ENCODE measurements around the gene MAP2K5.
"Not testable (repeated sequence)": the region's sequence is repeated elsewhere in the genome, so short reads cannot be mapped to it uniquely, and the experiment has no call there.

MAP2K5 gene

DNA sequence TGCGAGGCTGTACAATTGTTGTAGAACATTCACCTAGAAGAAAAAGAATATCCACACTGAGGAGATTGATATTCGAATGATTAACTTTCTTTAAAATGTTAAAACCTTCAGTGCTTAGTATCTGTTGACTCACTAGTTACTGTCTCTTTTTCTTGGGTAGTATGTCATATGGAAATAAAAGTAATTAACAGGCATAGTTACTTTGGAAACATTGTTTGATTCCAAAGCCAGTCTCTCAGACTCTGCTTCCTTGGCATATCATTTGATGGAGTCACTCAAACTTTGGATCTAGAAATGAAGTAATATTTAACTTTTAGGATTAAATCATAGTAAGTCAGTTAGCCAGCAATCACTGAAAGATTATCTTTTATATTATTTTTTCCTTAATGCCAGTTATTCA, 63.4 kb downstream of the MAP2K5 start:
- no peak for DNase-seq

DNA sequence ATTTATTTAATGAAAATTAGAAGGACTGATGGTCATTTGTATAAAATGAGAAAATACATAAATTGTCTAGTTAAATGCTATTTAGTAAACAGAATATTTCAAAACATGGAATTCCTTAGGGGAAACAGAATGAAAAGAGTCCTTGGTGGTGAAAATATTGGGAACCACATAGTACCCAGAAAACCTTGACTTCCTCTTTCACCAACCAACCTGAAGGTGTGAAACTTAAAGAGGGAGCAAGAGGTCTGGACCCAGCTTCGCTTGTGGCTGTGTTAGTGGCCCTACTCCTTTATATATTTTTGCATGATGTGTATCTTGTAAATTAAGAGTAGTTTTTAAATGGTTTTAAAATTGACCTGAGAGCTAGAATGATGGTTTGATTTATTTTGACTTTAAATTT, 64.2 kb downstream of the MAP2K5 start:
- DNase-seq: no peak

DNA sequence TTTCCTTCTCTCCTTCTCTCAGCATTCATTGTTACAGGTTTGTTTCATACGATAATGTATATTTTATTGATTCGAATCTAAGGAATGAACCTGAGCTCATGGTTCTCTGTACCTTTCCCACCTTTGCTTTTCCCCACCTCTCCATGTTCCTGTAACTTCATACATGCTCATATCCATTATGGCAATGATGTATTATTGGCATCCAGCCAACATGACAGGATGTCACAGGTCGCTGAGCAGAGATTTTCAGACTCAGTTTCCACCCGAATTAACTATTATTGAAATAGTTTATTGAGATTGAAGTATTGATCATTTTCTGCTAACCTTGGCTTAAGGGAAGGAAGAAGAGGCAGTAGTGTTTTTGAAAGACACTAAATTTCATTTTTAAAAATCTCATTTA, 64.8 kb downstream of the MAP2K5 start:
- DNase-seq: no peak

DNA sequence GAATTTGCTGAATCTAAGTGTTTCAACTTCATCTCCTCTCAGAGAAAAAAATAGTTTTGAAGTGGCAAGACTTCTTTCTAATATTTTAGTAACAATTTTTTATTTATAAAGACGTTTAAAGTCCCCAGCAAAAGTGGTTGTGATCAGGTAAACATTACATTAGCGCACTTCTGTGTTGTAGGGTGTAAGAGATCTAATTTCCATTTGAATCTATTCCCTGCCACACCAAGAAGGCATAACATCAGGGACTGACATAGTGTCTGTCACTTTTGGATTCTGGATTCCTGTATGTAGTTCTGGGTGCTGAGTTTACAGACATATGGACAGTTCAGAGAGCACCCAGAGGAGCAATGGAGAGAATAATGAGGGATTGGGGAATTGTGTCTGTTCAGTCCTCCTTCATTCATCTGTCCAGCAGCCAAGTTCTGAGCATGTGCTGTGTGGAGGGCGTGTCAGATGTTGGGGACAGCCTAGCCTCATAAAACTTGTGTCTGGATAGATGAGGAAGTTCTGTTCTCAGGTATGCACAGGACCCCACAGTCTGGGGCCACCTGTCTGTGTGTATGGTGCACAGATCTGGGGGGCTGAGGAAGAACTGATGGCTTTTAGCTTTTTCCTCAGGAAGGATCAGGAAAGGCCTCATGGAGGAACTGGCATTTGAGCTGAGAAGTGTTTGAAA, 65.6 kb downstream of the MAP2K5 start:
- DNase-seq: no peak

DNA sequence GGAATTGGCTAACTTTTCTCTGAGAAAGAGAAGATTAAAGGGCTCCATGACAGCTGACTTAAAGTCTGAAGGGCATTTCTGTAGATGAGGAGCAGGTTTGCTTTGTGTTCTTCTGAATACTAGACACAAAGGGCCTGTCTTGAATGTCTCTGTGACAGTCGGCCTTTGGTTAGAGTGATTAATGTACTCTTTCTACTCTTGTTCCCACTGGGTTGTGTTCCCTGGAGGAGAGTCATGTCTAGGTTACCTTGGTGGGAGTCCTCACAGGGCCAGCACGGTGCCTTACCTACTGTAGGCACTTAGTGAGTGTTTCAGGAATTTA, 66.1 kb downstream of the MAP2K5 start:
- DNase-seq: no peak

DNA sequence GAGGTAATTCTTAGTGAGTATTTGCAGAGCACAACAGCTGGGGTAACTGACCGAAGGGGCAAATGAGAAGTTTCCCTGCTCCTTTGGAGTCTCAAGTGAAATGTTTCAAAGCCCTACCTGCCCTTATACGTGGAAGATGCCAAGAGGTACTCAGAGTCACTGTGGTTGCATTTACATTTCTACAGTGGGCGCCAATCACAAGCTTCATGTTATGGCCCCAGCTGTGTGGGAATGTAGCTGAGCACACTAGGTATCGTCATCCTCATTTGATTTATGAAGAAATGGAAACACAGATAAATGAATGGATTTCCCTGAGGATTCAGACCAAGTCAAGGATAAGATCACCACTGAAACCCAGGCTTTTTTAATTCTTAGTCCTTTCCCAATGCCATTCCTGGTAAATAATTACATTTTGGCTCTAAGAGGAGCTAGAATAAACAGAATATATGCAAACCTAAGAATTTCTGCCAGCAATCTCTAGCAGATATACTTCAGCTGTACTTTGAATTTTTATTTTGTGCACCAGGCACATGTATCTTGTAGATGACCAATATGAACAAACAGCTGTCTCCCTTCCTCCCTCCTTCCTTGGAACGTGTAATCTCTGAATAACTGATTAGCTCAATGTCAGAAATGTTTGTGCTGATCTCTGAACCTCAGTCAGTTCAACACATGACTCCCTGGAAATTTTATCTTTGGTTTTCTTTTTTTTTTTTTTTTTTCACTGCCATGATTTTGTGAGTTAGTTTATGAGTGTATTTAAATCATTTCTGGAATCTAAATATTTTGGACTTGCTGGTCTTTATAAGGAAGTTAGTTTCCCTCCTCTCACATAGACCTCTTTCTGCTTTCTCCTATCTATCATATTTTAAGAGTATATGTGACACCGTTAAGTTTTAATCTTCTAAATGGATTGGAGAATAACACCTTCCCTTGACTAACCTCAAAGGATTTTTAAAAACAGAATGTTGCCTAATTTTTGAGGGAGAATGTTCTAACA, 69.2 kb downstream of the MAP2K5 start:
- no peak for DNase-seq

DNA sequence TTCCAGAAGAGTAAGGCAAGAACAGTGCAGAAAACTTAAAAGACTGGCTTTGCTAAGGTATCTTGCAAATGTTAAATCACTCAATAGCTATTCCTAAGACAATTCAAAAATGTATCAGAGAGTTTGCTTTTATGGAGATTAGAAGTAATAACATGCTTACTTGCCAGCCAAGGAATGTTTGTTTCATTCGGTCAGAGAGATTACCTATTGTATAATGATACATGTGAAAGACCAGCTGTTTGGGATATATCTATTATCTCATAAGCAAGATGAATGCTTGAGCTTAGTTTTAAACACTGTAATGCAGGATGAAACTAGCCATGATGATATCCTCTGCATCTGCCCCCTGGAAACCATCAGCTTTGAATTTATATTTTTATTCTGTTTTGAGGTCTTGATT, 70.7 kb downstream of the MAP2K5 start:
- no peak for DNase-seq

DNA sequence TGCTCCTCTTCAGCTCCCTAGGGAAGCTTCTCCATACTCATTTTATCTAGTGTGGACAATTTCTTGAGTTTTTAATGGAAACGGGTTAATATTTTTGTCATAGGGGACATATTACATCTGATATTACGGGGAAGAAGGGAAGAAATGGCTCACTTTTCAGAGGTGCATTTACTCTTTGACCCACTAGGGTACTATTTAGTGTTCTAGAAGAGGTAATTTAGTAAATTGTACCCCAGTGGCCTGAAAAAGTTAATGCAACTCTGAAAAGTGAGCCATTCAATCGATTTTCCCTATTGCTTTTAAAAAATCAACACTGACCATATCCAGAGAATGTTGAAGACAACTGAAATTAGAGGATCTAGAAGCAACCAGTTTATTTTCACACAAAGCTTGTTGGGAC, 71.2 kb downstream of the MAP2K5 start:
- no peak for DNase-seq

DNA sequence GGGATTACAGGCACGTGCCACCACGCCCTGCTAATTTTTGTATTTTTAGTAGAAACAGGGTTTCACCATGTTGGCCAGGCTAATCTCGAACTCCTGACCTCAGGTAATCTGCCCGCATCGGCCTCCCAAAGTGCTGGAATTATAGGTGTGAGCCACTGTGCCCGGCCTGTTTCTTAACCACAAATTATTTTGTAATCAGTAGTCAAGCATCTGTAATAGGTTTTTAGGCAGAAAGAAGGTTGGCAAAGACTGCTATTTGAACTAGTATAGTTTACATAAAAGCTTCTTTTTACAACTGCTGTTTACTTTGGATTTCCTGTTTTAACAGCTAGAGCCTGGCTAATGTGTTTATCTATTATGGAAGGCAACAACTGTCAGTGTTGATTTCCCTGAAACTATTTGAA, 72.6 kb downstream of the MAP2K5 start:
- not testable (repeated sequence) for DNase-seq

DNA sequence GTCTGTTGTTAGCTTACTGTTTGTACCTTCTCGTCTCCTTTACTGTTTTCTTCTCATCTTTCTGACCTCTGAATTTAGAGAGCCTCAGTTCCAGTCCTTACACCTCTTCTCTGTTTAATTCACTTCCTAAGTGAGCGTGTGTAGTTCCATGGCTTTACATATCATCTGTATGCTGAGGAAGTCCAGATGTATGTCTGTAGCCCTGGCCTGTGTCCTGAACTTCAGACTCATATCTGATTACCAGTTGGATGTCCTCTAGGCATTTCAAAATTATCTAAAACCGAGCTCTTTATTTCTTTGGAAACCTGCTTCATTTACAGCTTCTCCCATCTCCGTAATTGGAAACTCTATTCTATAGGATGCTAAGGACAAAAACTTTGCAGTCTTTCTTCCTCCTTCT, 75.8 kb downstream of the MAP2K5 start:
- no peak for DNase-seq

DNA sequence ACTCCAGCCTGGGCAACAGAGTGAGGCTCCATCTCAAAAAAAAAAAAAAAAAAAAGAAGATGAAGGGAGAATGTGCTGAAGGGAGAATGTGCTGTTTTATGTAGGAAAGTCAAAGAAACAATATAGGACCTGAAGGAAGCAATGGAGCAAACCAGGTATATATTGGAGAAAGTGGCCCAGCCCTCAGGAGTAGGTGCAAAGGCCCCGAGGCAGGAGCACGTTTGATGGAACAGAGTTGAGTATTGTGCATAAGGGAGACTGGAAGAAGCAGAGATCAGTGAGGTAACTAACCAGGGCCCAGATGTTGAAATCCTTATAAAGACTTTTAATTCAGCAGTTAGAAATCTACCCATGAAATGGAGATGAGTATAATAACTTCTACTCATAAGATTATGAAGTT, 79.6 kb downstream of the MAP2K5 start:
- DNase-seq: no peak

DNA sequence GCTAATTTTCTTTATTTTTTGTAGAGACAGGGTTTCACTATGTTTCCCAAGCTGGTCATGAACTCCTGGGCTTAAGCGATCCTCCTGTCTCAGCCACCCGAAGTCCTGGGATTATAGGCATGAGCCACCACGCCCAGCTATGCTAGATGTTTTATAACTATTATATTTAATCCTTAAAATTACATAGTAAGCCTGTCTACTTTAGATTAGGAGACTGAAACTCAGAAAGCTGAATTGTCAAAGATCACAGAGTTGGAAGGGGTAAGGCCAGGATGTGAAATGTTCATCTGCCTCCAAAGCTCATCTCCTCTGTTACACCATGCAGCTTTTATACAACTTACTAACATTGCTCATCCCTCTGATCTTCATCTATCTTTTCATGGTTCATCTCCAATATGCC, 89.8 kb downstream of the MAP2K5 start:
- DNase-seq: no peak

DNA sequence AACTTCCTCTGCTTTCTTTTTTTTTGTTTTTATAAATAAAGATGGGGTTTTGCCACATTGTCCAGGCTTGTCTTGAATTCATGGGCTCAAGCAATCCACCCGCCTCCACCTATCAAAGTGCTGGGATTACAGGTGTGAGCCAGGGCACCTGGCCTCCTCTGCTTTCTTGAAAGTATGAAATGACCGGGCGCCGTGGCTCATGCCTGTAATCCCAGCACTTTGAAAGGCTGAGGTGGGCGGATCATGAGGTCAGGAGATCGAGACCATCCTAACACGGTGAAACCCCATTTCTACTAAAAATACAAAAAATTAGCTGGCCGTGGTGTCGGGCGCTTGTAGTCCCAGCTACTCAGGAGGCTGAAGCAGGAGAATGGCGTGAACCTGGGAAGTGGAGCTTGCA, 93.4 kb downstream of the MAP2K5 start:
- DNase-seq: not testable (repeated sequence)

DNA sequence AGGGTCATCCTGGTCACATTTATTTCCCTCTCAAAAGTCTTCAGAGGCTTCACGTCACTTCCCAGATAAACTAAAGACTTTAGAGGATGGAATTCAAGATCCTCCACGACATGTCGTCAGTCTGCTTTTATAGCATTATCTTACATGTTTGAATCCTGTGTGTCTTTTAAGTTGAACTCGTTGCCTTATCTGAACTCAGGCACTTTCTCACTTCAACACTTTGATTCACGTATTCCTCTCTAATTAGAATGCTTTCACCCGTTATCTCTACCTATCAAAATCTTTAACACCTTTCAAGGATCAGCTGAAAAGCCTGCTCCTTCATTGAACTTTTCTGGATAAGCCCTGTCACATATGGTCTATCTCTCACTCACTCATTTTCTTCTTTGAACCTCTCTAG, 97.1 kb downstream of the MAP2K5 start:
- DNase-seq: no peak

DNA sequence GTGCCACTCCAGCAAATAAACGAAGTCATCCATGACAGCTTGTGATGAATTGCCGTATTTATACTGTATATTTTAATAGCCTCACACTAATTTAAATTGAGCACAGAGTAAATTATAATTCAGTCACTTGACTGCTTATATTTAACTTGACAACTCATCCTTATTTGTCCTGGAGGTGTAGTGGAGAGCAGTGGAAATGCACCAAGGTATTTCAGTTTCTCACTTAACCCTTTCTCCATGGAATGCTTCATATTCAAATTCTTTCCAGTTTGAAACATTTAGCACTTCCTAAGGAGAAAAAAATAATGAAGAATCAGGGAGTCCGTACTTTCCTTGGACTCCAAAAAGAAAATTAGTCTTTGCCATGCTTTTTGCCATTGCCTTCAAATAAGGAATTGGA, 99.0 kb downstream of the MAP2K5 start:
- DNase-seq: no peak

DNA sequence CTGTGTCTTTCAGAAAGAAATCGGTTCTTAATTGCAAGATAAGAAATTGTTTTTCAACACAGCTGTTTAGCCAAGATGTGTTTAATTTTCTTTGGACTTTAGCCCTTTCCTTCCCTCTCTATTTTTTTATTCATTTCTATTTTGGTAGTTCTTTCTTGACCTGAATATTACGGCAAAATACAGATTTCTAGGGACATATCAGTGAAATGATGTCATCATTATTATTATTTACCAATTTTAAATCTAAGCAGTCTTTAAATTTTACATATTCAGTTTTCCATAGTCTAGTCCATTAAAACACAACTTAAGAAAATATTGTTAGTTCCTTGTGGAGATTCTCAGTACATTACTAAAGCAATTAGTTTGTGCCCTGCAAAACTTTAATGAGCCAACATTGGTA, 104.3 kb downstream of the MAP2K5 start:
- no peak for DNase-seq

DNA sequence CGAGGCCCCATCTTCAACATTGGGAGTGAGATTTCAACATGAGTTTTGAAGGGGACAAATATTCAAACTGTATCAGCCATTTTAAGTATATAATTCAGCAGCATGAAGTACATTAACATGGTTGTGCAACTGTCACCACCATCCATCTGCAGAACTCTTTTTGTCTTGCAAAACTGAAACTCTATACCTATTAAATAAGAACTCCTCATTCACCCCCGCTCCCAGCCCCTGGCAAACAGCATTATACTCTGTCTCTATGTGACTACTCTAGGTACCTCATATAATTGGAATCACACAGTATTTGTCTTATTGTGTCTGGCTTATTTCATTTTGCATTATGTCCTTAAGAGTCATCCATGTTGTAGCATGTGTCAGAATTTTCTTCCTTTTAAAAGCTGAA, 110.1 kb downstream of the MAP2K5 start:
- no peak for DNase-seq

DNA sequence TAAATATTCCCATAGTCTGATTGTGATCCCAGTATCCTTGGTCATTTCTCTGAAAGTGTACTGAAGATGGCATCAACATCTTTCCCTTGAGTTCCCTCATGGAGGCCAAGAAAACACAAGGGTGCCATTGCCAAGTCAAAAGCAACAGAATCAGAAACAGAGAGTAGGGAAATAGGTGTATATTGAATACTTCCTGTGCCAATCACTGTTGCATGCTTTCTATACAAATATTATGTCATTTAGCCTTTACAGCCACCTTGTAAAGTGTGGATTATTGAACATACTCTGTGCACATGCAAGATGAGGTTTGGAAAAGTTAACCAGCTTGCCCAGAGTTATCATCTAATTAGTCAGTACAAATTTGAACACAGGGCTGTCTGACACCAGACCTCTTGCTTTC, 117.9 kb downstream of the MAP2K5 start:
- no peak for DNase-seq

DNA sequence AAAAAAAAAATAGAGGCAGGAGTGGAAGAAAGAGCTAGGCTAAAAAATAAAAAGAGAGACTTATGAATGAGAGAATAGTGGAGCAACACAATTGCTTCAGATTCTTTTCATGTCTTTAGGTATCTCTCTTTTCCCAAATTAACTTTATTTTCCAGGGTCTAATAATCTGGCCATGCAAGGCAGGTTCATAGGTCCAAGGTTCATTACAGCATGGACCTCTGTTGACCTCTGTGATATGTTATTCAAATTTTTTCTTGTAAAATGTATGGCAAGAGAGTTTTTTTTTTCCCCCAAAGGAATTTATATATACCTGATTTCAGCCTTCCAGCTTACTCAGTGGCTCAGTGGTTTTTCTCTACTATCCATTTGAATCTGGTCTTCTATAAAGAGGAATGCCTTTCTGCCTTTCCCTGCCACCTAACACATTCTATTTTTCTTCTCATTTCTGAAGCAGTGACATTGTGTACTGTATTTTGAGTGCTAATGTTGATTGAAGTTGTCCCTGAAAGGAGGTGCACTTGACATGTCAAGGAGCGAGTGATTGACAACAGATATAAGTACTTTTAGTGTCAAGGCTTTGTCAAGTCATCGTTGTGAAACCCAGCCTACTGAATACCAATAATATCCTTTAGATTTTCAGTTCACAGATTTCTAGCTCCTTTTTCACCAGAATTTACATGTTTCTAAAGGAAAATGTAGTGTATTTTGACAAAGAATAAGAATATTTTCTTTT, 118.5 kb downstream of the MAP2K5 start:
- DNase-seq: no peak

DNA sequence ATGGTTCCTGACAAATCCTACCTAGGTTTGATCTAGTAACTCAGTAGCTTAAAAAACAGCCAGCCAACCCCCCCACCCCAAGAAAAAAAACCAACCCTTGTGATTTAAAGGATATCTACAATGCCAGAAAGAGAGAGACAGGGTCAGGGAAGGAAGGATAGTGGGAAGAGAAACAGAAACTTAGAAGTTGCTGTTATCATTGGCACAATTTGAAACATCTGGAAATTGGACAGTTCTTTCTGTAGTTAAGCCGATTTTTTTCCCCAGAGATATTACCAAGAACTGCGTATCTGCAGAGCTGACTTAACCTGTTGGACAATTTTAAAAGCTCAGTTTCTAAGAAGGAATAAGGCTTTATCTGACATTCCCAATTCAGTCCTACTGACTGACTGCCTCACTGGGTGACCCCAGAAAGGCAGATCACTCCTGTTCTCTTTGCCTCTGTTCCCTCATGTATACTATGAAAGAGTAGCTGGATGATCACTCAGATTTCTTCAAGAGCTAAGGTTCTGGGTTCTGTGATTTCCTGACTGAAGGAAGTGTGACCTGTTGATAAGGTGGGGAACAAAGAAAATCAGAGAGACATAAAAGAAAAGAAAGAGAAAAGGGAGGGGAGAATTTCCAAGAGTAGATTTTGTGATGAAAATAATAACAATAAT, 128.3 kb downstream of the MAP2K5 start:
- no peak for DNase-seq

DNA sequence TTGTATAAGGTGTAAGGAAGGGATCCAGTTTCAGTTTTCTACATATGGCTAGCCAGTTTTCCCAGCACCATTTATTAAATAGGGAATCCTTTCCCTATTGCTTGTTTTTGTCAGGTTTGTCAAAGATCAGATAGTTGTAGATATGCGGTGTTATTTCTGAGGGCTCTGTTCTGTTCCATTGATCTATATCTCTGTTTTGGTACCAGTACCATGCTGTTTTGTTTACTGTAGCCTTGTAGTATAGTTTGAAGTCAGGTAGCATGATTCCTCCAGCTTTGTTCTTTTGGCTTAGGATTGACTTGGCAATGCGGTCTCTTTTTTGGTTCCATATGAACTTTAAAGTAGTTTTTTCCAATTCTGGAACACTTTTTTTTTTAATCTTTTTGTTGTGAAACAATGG, 130.3 kb downstream of the MAP2K5 start:
- not testable (repeated sequence) for DNase-seq

DNA sequence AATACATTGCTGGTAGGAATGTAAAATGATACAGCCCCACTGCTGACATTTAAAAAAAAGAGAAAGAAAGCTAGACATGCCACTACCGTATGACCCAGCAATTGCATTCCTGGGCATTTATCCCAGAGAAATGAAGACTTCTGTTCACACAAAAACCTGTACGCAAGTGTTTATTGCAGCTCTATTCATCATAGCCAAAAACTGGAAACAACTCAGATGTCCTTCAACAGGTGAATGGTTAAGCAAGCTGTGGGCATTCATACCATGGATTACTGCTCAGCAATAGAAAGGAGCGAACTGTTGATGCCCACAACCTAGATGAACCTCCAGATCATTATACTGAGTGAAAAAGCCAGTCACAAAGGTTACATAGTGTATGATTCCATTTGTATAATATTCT, 132.5 kb downstream of the MAP2K5 start:
- DNase-seq: no peak

DNA sequence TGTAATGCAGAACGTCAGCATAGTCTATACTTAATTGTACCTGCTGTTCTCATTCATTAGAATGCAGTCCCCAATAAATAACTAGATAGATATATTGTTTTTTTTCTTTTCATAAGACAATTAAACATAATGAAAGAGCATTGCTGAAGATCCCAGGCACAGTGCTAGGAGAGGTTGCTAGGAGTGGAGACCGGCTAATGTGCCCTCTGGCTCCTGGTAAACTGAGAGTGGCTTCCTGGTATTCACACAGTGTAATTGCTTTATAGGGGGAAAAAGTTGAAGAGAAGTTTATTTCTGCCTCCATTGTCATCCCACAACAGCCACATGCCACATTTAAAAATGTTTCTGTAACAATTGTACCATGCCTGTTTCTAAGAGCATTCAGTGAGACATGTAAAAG, 135.6 kb downstream of the MAP2K5 start:
- DNase-seq: no peak

Measured in inflammatory macrophage (primary cell).